ENCODE measurements around the gene HMGCR. TPM values are rescaled to one million over a fixed set of nuclear protein-coding genes. Genes with fewer than 3 reads are reported as not detected.

The HMGCR gene
- polyA plus RNA-seq, 1 donor, result 25.5 TPM

- no peak for DNase-seq
Observed at GRCh38 chr5:75341934-75342333, 4.9 kb downstream of the HMGCR start.

- DNase-seq, result no peak
Observed at GRCh38 chr5:75342836-75343235, 5.8 kb downstream of the HMGCR start.

- no peak for DNase-seq
Observed at GRCh38 chr5:75348241-75348640, 11.2 kb downstream of the HMGCR start.

GRCh38 chr5:75349663-75350062 lies 12.6 kb downstream of the HMGCR start:
- no peak for DNase-seq

GRCh38 chr5:75351139-75351926 lies 14.3 kb downstream of the HMGCR start:
- DNase-seq, result no peak

- no peak for DNase-seq
Observed at GRCh38 chr5:75355236-75355635, 18.2 kb downstream of the HMGCR start.

- DNase-seq, result no peak
Observed at GRCh38 chr5:75356719-75357118, 19.7 kb downstream of the HMGCR start.

- no peak for DNase-seq
Observed at GRCh38 chr5:75358117-75358516, 21.1 kb downstream of the HMGCR start.

- no peak for DNase-seq
Observed at GRCh38 chr5:75361310-75361709, 24.3 kb downstream of the HMGCR start.

- no peak for DNase-seq
Observed at GRCh38 chr5:75362474-75362975, 25.5 kb downstream of the HMGCR start.

- DNase-seq, result no peak
Observed at GRCh38 chr5:75363111-75363510, 26.1 kb downstream of the HMGCR start.

GRCh38 chr5:75363726-75364495 lies 26.9 kb downstream of the HMGCR start:
- no peak for DNase-seq

GRCh38 chr5:75364571-75365280 lies 27.7 kb downstream of the HMGCR start:
- DNase-seq, result no peak

GRCh38 chr5:75365740-75366139 lies 28.7 kb downstream of the HMGCR start:
- DNase-seq, result no peak

- no peak for DNase-seq
Observed at GRCh38 chr5:75366787-75367186, 29.8 kb downstream of the HMGCR start.

- no peak for DNase-seq
Observed at GRCh38 chr5:75367401-75367800, 30.4 kb downstream of the HMGCR start.

- no peak for DNase-seq
Observed at GRCh38 chr5:75368391-75368790, 31.4 kb downstream of the HMGCR start.

GRCh38 chr5:75373862-75374261 lies 36.8 kb downstream of the HMGCR start:
- DNase-seq, result no peak

GRCh38 chr5:75374394-75374814 lies 37.4 kb downstream of the HMGCR start:
- no peak for DNase-seq

GRCh38 chr5:75375414-75375813 lies 38.4 kb downstream of the HMGCR start:
- no peak for DNase-seq

- no peak for DNase-seq
Observed at GRCh38 chr5:75380099-75380498, 43.1 kb downstream of the HMGCR start.

- DNase-seq, result no peak
Observed at GRCh38 chr5:75381456-75381855, 44.4 kb downstream of the HMGCR start.

- no peak for DNase-seq
Observed at GRCh38 chr5:75384218-75384617, 47.2 kb downstream of the HMGCR start.

Measured in hindlimb muscle (tissue), 1 donor.